ENCODE measurements around the gene MAN1C1. TPM values are rescaled to one million over a fixed set of nuclear protein-coding genes. Genes with fewer than 3 reads are reported as not detected.
"Not testable (repeated sequence)": the region's sequence is repeated elsewhere in the genome, so short reads cannot be mapped to it uniquely, and the experiment has no call there.

Gene MAN1C1
- total RNA-seq, 1 donor from 2014 or later, result 6.3 TPM

- Histone ChIP-seq H3K4me1 (ENCODE audit: control insufficient read depth in 3 of 3, insufficient read depth in 3 of 3, low read length in 3 of 3) (no peaks in the 10 kb centered on the region), H3K4me3 (ENCODE audit: low read length in 3 of 3) (no peak overlapping the region), H3K9ac (ENCODE audit: low read depth in 1 of 3, low read length in 3 of 3) (no peak overlapping the region), H3K36me3 (ENCODE audit: control insufficient read depth in 3 of 3, insufficient read depth in 3 of 3, low read length in 3 of 3) (no peaks in the 10 kb centered on the region), H3K9me3 (ENCODE audit: control insufficient read depth in 3 of 3, low read length in 3 of 3) (peaks cover 0 to 5% (median 0%) of the 10 kb centered on the region in 3 donors), H3K27me3 (ENCODE audit: control insufficient read depth in 3 of 3, insufficient read depth in 3 of 3, low read length in 3 of 3) (no peaks in the 10 kb centered on the region), H3K27ac (ENCODE audit: low read depth, low read length) (no peak overlapping the region)
These were observed 16.5 kb upstream of the MAN1C1 start for GRCh38 chr1:25599969-25600610.

GRCh38 chr1:25600971-25601699 lies 15.5 kb upstream of the MAN1C1 start:
- not testable (repeated sequence) for H3K9ac ChIP-seq (ENCODE audit: low read depth in 1 of 3, low read length in 3 of 3); H3K4me3 ChIP-seq (ENCODE audit: low read length in 3 of 3); H3K9me3 ChIP-seq (ENCODE audit: control insufficient read depth in 3 of 3, low read length in 3 of 3); H3K36me3 ChIP-seq (ENCODE audit: control insufficient read depth in 3 of 3, insufficient read depth in 3 of 3, low read length in 3 of 3); H3K27me3 ChIP-seq (ENCODE audit: control insufficient read depth in 3 of 3, insufficient read depth in 3 of 3, low read length in 3 of 3); H3K4me1 ChIP-seq (ENCODE audit: control insufficient read depth in 3 of 3, insufficient read depth in 3 of 3, low read length in 3 of 3); H3K27ac ChIP-seq (ENCODE audit: low read depth, low read length)

DNA sequence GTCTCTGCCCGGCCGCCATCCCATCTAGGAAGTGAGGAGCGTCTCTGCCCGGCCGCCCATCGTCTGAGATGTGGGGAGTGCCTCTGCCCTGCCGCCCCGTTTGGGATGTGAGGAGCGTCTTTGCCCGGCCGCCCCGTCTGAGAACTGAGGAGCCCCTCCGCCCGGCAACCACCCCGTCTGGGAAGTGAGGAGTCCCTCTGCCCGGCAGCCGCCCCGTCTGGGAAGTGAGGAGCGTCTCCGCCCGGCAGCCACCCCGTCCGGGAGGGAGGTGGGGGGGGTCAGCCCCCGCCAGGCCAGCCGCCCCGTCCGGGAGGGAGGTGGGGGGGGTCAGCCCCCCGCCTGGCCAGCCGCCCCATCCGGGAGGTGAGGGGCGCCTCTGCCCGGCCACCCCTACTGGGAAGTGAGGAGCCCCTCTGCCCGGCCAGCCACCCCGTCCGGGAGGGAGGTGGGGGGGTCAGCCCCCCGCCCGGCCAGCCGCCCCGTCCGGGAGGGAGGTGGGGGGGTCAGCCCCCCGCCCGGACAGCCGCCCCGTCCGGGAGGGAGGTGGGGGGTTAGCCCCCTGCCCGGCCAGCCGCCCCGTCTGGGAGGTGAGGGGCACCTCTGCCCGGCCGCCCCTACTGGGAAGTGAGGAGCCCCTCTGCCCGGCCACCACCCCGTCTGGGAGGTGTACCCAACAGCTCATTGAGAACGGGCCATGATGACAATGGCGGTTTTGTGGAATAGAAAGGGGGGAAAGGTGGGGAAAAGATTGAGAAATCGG lies 12.6 kb upstream of the MAN1C1 start:
- not testable (repeated sequence) for H3K4me3 ChIP-seq (ENCODE audit: low read length in 3 of 3); H3K4me1 ChIP-seq (ENCODE audit: control insufficient read depth in 3 of 3, insufficient read depth in 3 of 3, low read length in 3 of 3); H3K27me3 ChIP-seq (ENCODE audit: control insufficient read depth in 3 of 3, insufficient read depth in 3 of 3, low read length in 3 of 3); H3K36me3 ChIP-seq (ENCODE audit: control insufficient read depth in 3 of 3, insufficient read depth in 3 of 3, low read length in 3 of 3); H3K9me3 ChIP-seq (ENCODE audit: control insufficient read depth in 3 of 3, low read length in 3 of 3); H3K27ac ChIP-seq (ENCODE audit: low read depth, low read length); H3K9ac ChIP-seq (ENCODE audit: low read depth in 1 of 3, low read length in 3 of 3)

DNA sequence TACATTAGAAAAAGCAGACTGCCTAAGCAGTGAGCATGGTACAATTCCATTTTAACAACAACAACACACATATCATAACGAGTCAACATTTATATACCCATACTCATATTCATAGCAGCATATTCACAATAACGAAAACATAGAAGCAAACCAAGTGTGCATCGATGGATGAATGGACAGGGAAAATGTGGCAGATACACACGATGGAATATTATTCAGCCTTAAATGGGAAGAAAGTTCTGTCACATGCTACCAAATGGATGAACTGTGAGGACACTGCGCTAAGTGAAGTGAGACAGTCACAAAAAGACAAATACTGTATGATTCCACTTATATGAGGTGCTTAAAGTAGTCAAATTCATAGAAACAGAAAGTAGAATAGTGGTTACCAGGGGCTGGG lies 9.5 kb upstream of the MAN1C1 start:
- H3K4me1 ChIP-seq (ENCODE audit: control insufficient read depth in 3 of 3, insufficient read depth in 3 of 3, low read length in 3 of 3), result no peaks in the 10 kb centered on the region
- no peaks in the 10 kb centered on the region for H3K9me3 ChIP-seq (ENCODE audit: control insufficient read depth in 3 of 3, low read length in 3 of 3)
- no peak overlapping the region for H3K27ac ChIP-seq (ENCODE audit: low read depth, low read length)
- no peaks in the 10 kb centered on the region for H3K27me3 ChIP-seq (ENCODE audit: control insufficient read depth in 3 of 3, insufficient read depth in 3 of 3, low read length in 3 of 3)
- no peak overlapping the region for H3K9ac ChIP-seq (ENCODE audit: low read depth in 1 of 3, low read length in 3 of 3)
- H3K36me3 ChIP-seq (ENCODE audit: control insufficient read depth in 3 of 3, insufficient read depth in 3 of 3, low read length in 3 of 3), result no peaks in the 10 kb centered on the region
- no peak overlapping the region for H3K4me3 ChIP-seq (ENCODE audit: low read length in 3 of 3)

- Histone ChIP-seq H3K27ac (ENCODE audit: low read depth, low read length) (no peak overlapping the region), H3K9ac (ENCODE audit: low read depth in 1 of 3, low read length in 3 of 3) (peak overlapping the region in 2 of 3 donors; percentile 51 to 74), H3K4me3 (ENCODE audit: low read length in 3 of 3) (peak overlapping the region; percentile 59 to 70 (median 66))
These were observed 8.0 kb upstream of the MAN1C1 start for GRCh38 chr1:25608488-25609178.

GRCh38 chr1:25609921-25610320 lies 6.7 kb upstream of the MAN1C1 start:
- H3K9ac ChIP-seq (ENCODE audit: low read depth in 1 of 3, low read length in 3 of 3), result no peak overlapping the region
- no peaks in the 10 kb centered on the region for H3K9me3 ChIP-seq (ENCODE audit: control insufficient read depth in 3 of 3, low read length in 3 of 3)
- H3K4me3 ChIP-seq (ENCODE audit: low read length in 3 of 3), result no peak overlapping the region
- no peaks in the 10 kb centered on the region for H3K4me1 ChIP-seq (ENCODE audit: control insufficient read depth in 3 of 3, insufficient read depth in 3 of 3, low read length in 3 of 3)
- no peaks in the 10 kb centered on the region for H3K36me3 ChIP-seq (ENCODE audit: control insufficient read depth in 3 of 3, insufficient read depth in 3 of 3, low read length in 3 of 3)
- no peaks in the 10 kb centered on the region for H3K27me3 ChIP-seq (ENCODE audit: control insufficient read depth in 3 of 3, insufficient read depth in 3 of 3, low read length in 3 of 3)
- no peak overlapping the region for H3K27ac ChIP-seq (ENCODE audit: low read depth, low read length)

More at GRCh38 chr1:25608488-25609178, 8.0 kb upstream of the MAN1C1 start:
- Histone ChIP-seq H3K4me1 (ENCODE audit: control insufficient read depth in 3 of 3, insufficient read depth in 3 of 3, low read length in 3 of 3) (no peaks in the 10 kb centered on the region), H3K27me3 (ENCODE audit: control insufficient read depth in 3 of 3, insufficient read depth in 3 of 3, low read length in 3 of 3) (no peaks in the 10 kb centered on the region), H3K9me3 (ENCODE audit: control insufficient read depth in 3 of 3, low read length in 3 of 3) (no peaks in the 10 kb centered on the region), H3K36me3 (ENCODE audit: control insufficient read depth in 3 of 3, insufficient read depth in 3 of 3, low read length in 3 of 3) (no peaks in the 10 kb centered on the region)

DNA sequence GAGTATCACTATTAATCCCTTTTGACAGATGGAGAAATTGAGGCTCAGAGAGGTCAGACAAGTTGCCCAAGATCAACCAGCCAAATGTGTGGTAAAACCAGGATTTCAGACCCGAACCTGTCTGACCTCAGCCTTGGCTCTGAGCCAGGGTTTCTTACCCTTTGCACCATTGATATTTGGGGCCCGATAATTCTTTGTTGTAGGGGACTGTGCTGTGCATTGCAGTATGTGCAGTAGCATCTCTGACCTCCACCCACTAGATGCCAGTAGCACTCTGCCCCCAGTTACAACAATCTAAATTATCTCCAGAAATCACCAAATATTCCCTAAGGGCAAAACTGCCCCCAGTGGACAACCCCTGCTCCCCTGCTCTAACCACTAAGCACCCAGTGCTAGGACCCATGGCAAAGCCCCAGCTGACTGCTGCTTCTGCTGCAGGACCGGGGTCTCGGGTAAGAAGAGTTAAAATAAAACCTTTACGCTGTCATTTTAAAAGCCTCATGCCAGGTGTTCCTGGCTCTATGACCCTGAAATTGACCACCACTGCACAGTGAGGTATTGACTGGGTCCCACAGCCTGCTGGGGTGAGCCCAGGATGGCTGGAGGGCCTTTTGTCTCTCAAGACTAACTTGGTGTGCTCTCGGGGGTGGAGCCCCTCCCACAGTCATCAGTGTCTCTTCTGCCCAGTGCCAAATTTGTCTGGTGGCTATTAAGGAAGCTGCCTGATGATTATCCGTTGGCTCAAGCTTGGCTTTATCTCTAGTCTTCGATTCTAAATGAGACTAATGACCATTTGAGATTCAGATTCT lies 5.6 kb upstream of the MAN1C1 start:
- H3K36me3 ChIP-seq (ENCODE audit: control insufficient read depth in 3 of 3, insufficient read depth in 3 of 3, low read length in 3 of 3), result no peaks in the 10 kb centered on the region
- H3K9me3 ChIP-seq (ENCODE audit: control insufficient read depth in 3 of 3, low read length in 3 of 3), result no peaks in the 10 kb centered on the region
- H3K27me3 ChIP-seq (ENCODE audit: control insufficient read depth in 3 of 3, insufficient read depth in 3 of 3, low read length in 3 of 3), result no peaks in the 10 kb centered on the region
- no peak overlapping the region for H3K27ac ChIP-seq (ENCODE audit: low read depth, low read length)
- H3K9ac ChIP-seq (ENCODE audit: low read depth in 1 of 3, low read length in 3 of 3), result no peak overlapping the region
- H3K4me3 ChIP-seq (ENCODE audit: low read length in 3 of 3), result no peak overlapping the region
- peaks cover 4 to 8% (median 6%) of the 10 kb centered on the region in 3 donors for H3K4me1 ChIP-seq (ENCODE audit: control insufficient read depth in 3 of 3, insufficient read depth in 3 of 3, low read length in 3 of 3)

DNA sequence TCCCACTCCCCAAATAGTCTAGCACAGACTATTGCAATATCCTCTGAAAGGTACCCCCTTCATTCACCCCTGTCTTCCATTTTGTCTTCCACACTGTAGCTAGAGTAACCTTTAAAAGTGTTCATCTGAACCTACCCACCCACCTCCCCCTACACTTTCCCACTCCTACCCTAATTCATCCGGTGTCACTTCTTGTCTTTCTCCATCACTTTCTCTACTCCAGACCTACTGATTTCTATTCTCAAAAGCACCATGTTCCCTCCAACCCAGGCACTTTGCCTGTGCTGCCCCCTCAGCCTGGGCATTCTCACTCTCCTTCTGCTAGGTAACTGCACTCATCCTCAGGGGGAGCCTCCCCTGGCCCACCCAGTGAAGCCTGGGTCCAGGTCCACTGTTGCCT lies 4.7 kb upstream of the MAN1C1 start:
- H3K4me3 ChIP-seq (ENCODE audit: low read length in 3 of 3), result no peak overlapping the region
- H3K27ac ChIP-seq (ENCODE audit: low read depth, low read length), result no peak overlapping the region
- no peaks in the 10 kb centered on the region for H3K9me3 ChIP-seq (ENCODE audit: control insufficient read depth in 3 of 3, low read length in 3 of 3)
- no peaks in the 10 kb centered on the region for H3K27me3 ChIP-seq (ENCODE audit: control insufficient read depth in 3 of 3, insufficient read depth in 3 of 3, low read length in 3 of 3)
- peaks cover 7 to 9% (median 9%) of the 10 kb centered on the region in 3 donors for H3K4me1 ChIP-seq (ENCODE audit: control insufficient read depth in 3 of 3, insufficient read depth in 3 of 3, low read length in 3 of 3)
- H3K9ac ChIP-seq (ENCODE audit: low read depth in 1 of 3, low read length in 3 of 3), result no peak overlapping the region
- no peaks in the 10 kb centered on the region for H3K36me3 ChIP-seq (ENCODE audit: control insufficient read depth in 3 of 3, insufficient read depth in 3 of 3, low read length in 3 of 3)

DNA sequence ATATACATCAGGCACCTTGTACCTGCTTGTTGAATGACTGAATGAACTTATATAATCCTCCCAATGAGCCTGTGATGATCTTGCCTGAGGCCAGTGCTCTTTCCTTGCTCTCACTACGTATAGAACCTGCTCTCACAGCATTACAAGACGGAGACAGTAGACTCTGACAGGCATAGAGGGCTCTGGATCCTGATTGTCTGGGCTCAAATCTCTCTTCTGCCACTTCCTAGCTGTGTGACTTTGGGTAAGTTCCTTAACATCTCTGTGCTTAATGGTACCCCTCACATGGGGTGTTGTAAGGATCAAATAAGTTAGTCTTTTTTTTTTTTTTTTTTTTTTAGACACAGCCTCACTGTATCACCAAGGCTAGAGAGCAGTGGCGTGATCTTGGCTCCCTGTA lies 4.2 kb upstream of the MAN1C1 start:
- peaks cover 7 to 9% (median 9%) of the 10 kb centered on the region in 3 donors for H3K4me1 ChIP-seq (ENCODE audit: control insufficient read depth in 3 of 3, insufficient read depth in 3 of 3, low read length in 3 of 3)
- no peak overlapping the region for H3K9ac ChIP-seq (ENCODE audit: low read depth in 1 of 3, low read length in 3 of 3)
- no peaks in the 10 kb centered on the region for H3K9me3 ChIP-seq (ENCODE audit: control insufficient read depth in 3 of 3, low read length in 3 of 3)
- H3K4me3 ChIP-seq (ENCODE audit: low read length in 3 of 3), result no peak overlapping the region
- H3K27me3 ChIP-seq (ENCODE audit: control insufficient read depth in 3 of 3, insufficient read depth in 3 of 3, low read length in 3 of 3), result no peaks in the 10 kb centered on the region
- H3K36me3 ChIP-seq (ENCODE audit: control insufficient read depth in 3 of 3, insufficient read depth in 3 of 3, low read length in 3 of 3), result no peaks in the 10 kb centered on the region
- no peak overlapping the region for H3K27ac ChIP-seq (ENCODE audit: low read depth, low read length)
